GM12878 (cell line): ENCODE results near the gene MRNIP. TPM values are rescaled to one million over a fixed set of nuclear protein-coding genes. Genes with fewer than 3 reads are reported as not detected.

Experiments used
- ATAC-seq: fragments of 200-7000 bp; cut with Tn5 transposase; 3 replicates; pipeline ENCODE4 v1.9.1; 2020; ENCODE audit warnings: mild to moderate bottlenecking, moderate library complexity
- BruUV-seq: library from RNA; stranded (reverse); fragments of 400-500 nt; replicated peaks from 2 replicates; lab custom pipeline; 2021; lab: Mats Ljungman, UMichigan
- CTCF ChIA-PET: fragments of 300-600 bp; sonication (Branson Sonifier 250); formaldehyde crosslinking; extraction: SDS; loops from one replicate; lab custom pipeline; 2021; ENCODE audit warnings: inconsistent platforms; lab: Yijun Ruan, JAX
- POLR2A ChIA-PET: fragments of 350-600 bp; formaldehyde crosslinking; extraction: SDS; loops from one replicate; lab custom pipeline; 2021; ENCODE audit warnings: inconsistent platforms; lab: Charles Lee
- RAD21 ChIA-PET: fragments of 300-600 bp; sonication (Branson Sonifier 250); formaldehyde crosslinking; loops from one replicate; lab custom pipeline; 2023; ENCODE audit warnings: antibody characterized with exemption; ENCODE audit not compliant: unreplicated experiment; lab: Charles Lee
- SMC1A ChIA-PET: fragments of 300-600 bp; sonication (Branson Sonifier 250); formaldehyde crosslinking; loops from one replicate; lab custom pipeline; 2023; ENCODE audit not compliant: unreplicated experiment, uncharacterized antibody; lab: Charles Lee
- DNase-seq: peaks from one replicate; pipeline ENCODE4 v3.0.0-alpha.2; 2011; ENCODE audit warnings: low read depth, low spot score
- FAIRE-seq: peaks from 3 replicates; lab custom pipeline; 2011; peaks lifted over from hg19 to GRCh38; lab: Jason Lieb, UNC
- H2AFZ ChIP-seq: 2 replicates; pipeline ENCODE4 v1.6.0; 2011; ENCODE audit warnings: low read depth, low read length, control low read depth; ENCODE audit not compliant: control insufficient read depth
- H3K27ac ChIP-seq: 2 replicates; pipeline ENCODE4 v1.5.1; 2011; ENCODE audit warnings: control low read depth; ENCODE audit not compliant: control insufficient read depth, insufficient read depth
- H3K27me3 ChIP-seq, 2 experiments: replicated peaks in 1 of 2; 2 replicates each; pipeline versions ENCODE4 v1.6.0 to v1.6.1; 2011; ENCODE audit warnings: low read length in 1 of 2; ENCODE audit not compliant: control insufficient read depth in 2 of 2, insufficient read depth in 2 of 2
- H3K36me3 ChIP-seq, 2 experiments: 2 replicates each; pipeline ENCODE4 v1.5.1; 2011; ENCODE audit warnings: low read length in 1 of 2; ENCODE audit not compliant: control insufficient read depth in 2 of 2, insufficient read depth in 2 of 2
- H3K4me1 ChIP-seq: 2 replicates; pipeline ENCODE4 v1.6.1; 2011; ENCODE audit warnings: mild to moderate bottlenecking, low read length, moderate library complexity, mixed read lengths; ENCODE audit not compliant: control insufficient read depth, insufficient read depth
- H3K4me2 ChIP-seq: 2 replicates; pipeline ENCODE4 v1.6.0; 2011; ENCODE audit warnings: control low read depth; ENCODE audit not compliant: control insufficient read depth, insufficient read depth
- H3K4me3 ChIP-seq: fragments of 200-600 bp; sonication (generic); 2 replicates; pipeline ENCODE4 v1.5.1; 2016
- H3K79me2 ChIP-seq: 2 replicates; pipeline ENCODE4 v1.6.0; 2011; ENCODE audit warnings: low read length; ENCODE audit not compliant: control insufficient read depth, insufficient read depth
- H3K9ac ChIP-seq: 2 replicates; pipeline ENCODE4 v1.8.0; 2011; ENCODE audit warnings: low read length, control low read depth, mixed read lengths; ENCODE audit not compliant: control insufficient read depth, insufficient read depth
- H3K9me3 ChIP-seq: replicated peaks from 3 replicates; pipeline ENCODE4 v1.5.1; 2011; ENCODE audit warnings: mild to moderate bottlenecking, low read length; ENCODE audit not compliant: control insufficient read depth, insufficient read depth
- H4K20me1 ChIP-seq: 2 replicates; pipeline ENCODE4 v1.6.0; 2011; ENCODE audit not compliant: control insufficient read depth, insufficient read depth
- PAX8 ChIP-seq: fragments of 450-650 bp; IDR thresholded peaks from 2 replicates; pipeline ENCODE4 v1.6.1; 2017; ENCODE audit warnings: mild to moderate bottlenecking, moderate library complexity
- PML ChIP-seq: IDR thresholded peaks from 2 replicates; pipeline ENCODE4 v1.6.1; 2012; ENCODE audit warnings: low read length, inconsistent platforms
- PRDM15 ChIP-seq: fragments of 450-650 bp; formaldehyde crosslinking; IDR thresholded peaks from 2 replicates; pipeline ENCODE4 v1.4.0; 2020; ENCODE audit warnings: mild to moderate bottlenecking, moderate library complexity
- WGBS: methylation state at CpG from one replicate; pipeline ENCODE4 v1.1.6; 2016; ENCODE audit warnings: low lambda C conversion rate; ENCODE audit not compliant: insufficient replicate concordance, insufficient coverage; ENCODE audit errors: missing lambda C conversion rate; 5-methylcytosine and 5-hydroxymethylcytosine counted together
- in situ Hi-C: fragments of 300-500 bp; cut with MboI; formaldehyde crosslinking; loops from 9 replicates; pipeline ENCODE4 v1.14.3; 2018; ENCODE audit warnings: mixed read lengths
- intact Hi-C: fragments of 100-400 bp; cut with micrococcal nuclease; formaldehyde crosslinking; loops from one replicate; pipeline ENCODE4 v1.14.2; 2022; ENCODE audit not compliant: unreplicated experiment
- polyA plus RNA-seq, 11 experiments: library from polyadenylated mRNA; depleted of rRNA in 4 of 11; unstranded in 6 of 11; stranded (reverse) in 5 of 11; fragments of >200 nt; fragmentation: Nextera tagmentation in 4 of 11; fragmentation: Illumina TruSeq in 1 of 11; extraction: Ambion mirVana in 4 of 11; extraction: Trizol in 1 of 11; gene quantifications; 1 replicate in 1 of 11; 2 replicates in 10 of 11; pipeline versions ENCODE4 v1.2.1 to v1.2.3, GENCODE V29; 2011 to 2016; ENCODE audit warnings: inconsistent platforms in 2 of 11, missing spikeins in 2 of 11, low read depth in 1 of 11
- total RNA-seq, 4 experiments: library from RNA; depleted of rRNA in 3 of 4; stranded (reverse); fragments of >200 nt in 3 of 4; fragmentation: Illumina TruSeq in 1 of 4; extraction: Trizol in 1 of 4; gene quantifications; 2 replicates each; pipeline versions ENCODE4 v1.2.1 to v1.2.3, GENCODE V29; 2013 to 2021

The MRNIP gene
- total and polyA plus RNA-seq, 10 of the 15 experiments (the other 5 are each of a cell fraction or from before 2014, with no cell fraction given): 2.4 to 30.4 (median 13.1) TPM

GRCh38 chr5:179797741-179798140 lies 60.9 kb downstream of the MRNIP start:
- intact Hi-C loops: loop anchor here (5.0 kb wide), 1 partner anchor 35 kb away; no protein-coding TSS in a partner anchor
- TF ChIP-seq PRDM15 (CRISPR knock-in tag): no peak
- no peak for TF ChIP-seq PAX8
- TF ChIP-seq PML: no peak
- TF ChIP-seq, all 136 proteins: peak for 0
- POLR2A ChIA-PET: no interaction called here
- Histone ChIP-seq H3K9me3 (no peaks in the 10 kb centered on the region), H3K4me3 (no peak overlapping the region), H3K27me3 (no peaks in the 10 kb centered on the region), H3K9ac (no peak overlapping the region), H3K36me3 (peaks cover 0 to 13% of the 10 kb centered on the region in 2 experiments; a peak in 2 of 4 replicates), H4K20me1 (no peaks in the 10 kb centered on the region), H2AFZ (no peak overlapping the region), H3K4me1 (peaks cover 23% of the 10 kb centered on the region), H3K4me2 (no peak overlapping the region), H3K79me2 (no peaks in the 10 kb centered on the region; the same call in 1 of the 2 replicates), H3K27ac (no peak overlapping the region)
- BruUV-seq: no TSS peak
- FAIRE-seq (no peak), DNase-seq (no peak), ATAC-seq (no peak)
- CTCF ChIA-PET: interaction anchor here (0.6 to 2.5 kb wide), 6 partner anchors 8 to 114 kb away, joined by 3 to 16 read pairs (median 4); partner anchors contain the start of gene MRNIP
- 95% methylated on average over 30 of the region's 30 CpGs for WGBS
- SMC1A ChIA-PET: interaction anchor here (1.0 kb wide), 1 partner anchor 20 kb away, joined by 4 read pairs; no protein-coding TSS in a partner anchor
- in situ Hi-C loops: loop anchor here (25.0 kb wide), 1 partner anchor 290 kb away; no protein-coding TSS in a partner anchor
- RAD21 ChIA-PET: interaction anchor here (2.2 kb wide), 1 partner anchor 35 kb away, joined by 8 read pairs; no protein-coding TSS in a partner anchor
